ENCODE results near the gene CAMK2G. TPM values are rescaled to one million over a fixed set of nuclear protein-coding genes. Genes with fewer than 3 reads are reported as not detected.

The CAMK2G gene
- total RNA-seq, 1 experiment from 2014 or later: 48.3 TPM

GRCh38 chr10:73814276-73814895 is 60.0 kb downstream of the CAMK2G start:
- DNase-seq (ENCODE audit: low spot score): no peak

DNA sequence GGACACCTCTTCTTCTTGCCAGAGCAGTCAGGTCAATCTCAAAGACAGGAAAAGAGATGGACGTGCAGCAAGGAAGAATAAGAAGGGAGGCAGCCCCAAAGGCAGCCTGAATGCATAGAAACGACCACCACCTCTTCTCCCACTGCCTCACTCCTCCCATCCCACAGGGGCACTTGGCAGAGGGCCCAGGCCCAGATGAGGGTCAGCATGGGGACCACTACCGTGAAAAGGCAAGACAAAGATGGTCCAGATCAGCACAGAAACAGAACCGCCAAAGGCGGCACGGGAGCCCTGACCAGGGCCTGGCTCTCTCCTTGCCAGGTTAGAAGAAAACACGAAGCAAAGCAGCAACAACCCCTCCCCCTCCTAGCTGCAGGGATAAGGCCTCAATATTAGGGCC is 61.0 kb downstream of the CAMK2G start:
- no peak for DNase-seq (ENCODE audit: low spot score)

DNA sequence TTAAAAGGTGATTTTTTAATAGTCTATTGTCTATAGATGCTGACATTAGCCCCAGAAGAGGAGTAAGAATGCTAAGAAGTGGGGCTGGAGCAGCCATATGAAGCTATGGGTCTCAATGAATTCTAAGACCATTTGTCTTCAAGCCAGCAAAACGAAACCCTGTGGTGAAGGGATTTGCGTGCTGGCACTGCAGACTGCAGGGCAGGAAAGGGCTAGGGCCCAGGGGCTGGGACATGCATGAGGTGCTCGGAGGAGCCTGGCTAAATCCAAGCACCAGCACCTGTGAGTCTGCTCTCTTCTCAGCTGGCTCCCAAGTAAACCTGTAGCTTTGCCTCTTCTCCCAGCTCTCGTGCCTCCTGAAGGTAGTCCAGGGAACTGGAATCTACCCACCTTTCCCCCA is 61.7 kb downstream of the CAMK2G start:
- no peak for DNase-seq (ENCODE audit: low spot score)

- DNase-seq (ENCODE audit: low spot score): peak; percentile 29
Measured at GRCh38 chr10:73810735-73811465, 63.5 kb downstream of the CAMK2G start.

DNA sequence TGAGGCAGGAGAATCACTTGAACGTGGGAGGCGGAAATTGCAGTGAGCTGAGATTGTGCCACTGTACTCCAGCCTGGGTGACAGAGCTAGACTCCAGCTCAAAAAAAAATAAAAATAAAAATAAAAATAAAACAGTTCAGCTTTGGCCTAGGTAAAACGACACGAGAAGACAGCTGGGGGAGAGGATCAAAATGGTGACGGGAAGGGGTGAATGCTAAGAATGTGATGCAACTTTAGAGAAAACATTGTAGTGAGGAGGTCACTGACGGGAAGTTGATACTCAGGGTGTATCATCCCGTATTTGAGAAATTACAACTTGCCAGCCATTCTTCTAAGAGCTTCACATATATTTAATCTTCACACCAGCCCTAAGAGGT is 64.0 kb downstream of the CAMK2G start:
- no peak for DNase-seq (ENCODE audit: low spot score)

DNA sequence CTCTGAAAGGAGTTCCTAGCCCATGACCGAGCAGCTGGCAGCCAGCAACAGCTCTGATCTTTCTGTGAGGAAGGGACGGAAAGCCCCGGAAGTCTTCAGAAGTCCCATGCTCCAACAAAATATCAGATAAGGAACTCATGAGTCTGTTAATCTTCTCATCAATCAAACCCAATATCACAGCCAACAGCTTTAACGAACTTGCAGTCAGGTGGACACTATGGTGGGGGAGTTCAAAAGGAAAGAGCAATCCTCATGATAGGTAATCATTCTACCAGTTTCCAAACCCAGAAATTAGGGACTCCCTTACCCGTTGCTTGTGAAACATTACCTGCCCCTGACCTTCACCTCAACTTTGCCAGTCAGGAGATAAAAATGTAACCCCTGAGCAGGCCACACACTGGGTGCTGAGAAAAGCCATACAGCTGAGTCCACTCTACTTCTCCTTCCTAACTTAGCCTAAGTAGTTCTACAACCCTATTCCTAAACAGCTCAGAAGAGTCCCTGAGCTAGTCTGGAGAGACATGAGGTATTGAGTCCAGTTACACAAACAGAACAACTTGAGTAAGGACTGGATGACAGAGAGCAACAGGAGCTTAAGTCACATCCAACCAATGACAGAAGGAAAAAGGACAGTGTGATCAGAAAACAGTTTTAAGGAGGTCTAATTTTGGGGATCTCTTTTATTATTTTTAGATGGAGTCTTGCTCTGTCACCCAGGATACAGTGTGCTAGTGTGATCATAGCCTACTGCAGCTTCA is 65.1 kb downstream of the CAMK2G start:
- DNase-seq (ENCODE audit: low spot score): no peak

DNA sequence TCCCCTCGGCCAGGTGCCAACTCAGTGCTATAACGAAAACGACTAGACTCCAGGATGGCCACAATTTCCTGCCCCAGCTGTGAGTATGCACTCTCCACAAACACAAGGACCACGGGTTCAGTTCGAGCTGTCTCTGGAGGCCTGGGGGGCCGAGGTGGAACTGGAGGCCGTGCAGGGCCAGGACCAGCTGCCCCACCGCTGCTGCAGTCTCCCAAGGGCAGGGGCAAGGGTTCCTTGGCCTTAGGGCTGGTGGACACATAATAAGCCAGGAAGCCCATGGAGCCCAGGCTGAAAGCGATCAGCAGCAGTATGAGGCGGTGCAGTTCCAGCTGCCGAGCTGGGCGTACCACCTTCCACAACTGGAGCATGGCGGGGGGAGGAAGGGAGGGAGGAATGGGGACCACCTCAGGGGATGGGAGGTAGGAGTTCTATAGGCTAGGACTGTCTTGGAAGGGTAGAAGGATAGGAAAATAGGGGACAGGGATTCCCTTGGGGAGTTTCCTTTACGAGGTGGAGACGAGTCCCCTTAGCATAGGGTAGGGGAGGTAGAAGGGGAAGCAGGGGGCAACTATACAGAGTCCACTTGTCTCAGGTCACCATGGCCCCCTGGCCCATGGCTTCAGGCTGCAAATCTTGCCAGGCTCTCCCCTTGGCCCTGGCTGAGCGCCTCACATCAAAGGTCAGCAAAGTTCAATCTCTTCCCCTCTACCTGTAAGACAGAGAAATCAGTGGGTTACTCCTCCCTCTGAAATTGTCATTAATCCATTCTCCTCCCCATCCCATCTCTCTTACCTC is 66.1 kb downstream of the CAMK2G start:
- DNase-seq (ENCODE audit: low spot score): no peak

- DNase-seq (ENCODE audit: low spot score): no peak
Measured at GRCh38 chr10:73807471-73807870, 66.9 kb downstream of the CAMK2G start.

DNA sequence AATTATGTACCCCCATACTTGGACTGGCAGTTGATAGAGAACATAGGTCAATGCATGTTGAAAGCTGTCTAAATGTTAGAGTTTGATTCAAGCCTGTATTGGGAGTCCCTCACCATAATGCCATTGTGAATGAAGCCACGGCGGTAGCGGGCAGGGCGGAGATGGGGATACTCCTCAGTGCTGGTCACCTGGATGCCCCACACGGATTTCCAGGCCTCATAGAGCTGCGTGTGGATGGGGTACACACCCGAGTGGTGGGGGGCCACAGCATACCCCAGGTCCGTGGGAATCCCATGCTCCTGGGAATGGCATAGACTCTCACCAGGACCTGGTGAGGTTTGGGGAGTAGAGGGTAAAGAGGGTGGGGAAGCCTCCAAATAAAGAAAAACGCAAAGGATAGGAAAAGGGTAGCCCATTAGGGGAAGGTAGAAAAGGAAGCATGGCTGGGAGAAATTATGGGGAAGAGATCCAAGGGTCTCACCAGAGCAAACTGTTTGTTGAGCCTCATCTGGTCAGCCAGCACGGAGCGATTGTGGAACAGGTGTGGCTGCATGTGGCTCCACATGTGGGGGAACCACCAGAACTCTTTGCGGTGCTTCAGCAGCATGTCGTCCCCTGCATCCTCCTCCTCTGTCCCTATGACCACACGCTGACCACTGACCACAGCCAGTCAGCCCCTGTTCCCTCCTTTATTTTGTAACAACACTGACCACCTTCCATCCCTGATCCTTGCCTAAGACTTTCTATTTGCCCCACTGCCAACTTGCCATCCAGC is 68.0 kb downstream of the CAMK2G start:
- no peak for DNase-seq (ENCODE audit: low spot score)

GRCh38 chr10:73803680-73804286 is 70.6 kb downstream of the CAMK2G start:
- DNase-seq (ENCODE audit: low spot score): no peak

DNA sequence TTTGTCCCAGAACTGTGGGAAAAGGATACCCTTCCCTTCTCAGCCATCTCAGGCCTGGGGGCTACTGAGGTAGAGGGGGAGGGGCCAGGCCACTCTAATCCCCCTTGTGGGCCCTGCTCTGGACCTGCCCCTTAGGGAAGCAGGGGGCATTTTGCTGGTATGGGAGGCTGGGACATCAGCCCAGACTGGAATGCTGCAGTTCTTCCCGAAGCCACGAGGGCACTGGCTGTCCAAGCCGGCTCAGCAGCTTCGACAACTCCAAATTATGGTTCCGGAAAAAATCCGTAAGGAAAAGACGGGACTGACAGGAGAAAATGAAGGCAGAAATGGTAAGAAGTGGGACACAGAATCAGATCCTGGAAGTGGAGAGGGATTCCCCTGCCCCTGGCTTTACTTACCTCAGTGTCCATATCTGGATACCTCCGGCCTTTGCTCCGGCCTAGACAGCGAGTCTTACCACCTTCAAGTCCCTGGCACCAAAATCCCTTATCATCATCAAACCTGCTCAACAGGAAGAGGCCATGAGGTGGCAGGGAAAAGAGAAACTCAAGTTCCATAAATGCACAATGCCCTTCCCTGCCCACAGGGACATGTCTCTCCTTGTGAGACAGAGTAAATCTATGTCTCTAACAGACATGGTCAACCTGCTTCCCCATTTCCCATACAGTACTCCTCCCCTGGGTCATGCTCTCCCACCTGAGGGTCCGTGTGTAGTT is 71.9 kb downstream of the CAMK2G start:
- no peak for DNase-seq (ENCODE audit: low spot score)

GRCh38 chr10:73801253-73801590 is 73.1 kb downstream of the CAMK2G start:
- DNase-seq (ENCODE audit: low spot score): no peak

DNA sequence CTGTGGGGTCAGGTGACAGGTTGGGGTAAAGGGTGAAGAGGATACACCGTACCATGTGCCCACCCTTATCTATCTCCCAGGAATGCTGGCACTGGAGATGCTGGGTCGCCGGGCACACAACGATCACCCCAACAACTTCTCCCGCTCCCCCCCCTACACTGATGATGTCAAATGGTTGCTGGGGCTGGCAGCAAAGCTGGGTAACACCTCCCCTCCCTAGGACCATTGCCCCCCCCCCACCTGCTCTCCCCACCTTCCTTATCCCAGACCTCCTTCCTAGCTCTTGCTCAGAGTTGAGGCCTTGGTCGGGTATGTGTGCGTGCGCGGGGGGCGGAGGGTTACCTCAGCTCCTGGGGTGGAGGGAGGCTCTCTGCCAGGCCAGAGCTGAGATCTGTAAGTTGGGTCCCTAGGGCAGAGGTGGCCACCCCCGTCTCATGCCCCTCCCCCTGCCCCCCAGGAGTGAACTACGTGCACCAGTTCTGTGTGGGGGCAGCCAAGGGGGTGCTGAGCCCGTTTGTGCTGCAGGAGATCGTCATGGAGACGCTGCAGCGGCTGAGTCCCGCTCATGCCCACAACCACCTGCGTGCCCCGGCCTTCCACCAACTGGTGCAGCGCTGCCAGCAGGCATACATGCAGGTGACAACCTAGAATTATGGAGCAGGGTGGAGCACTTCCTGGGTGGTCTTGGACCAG is 73.6 kb downstream of the CAMK2G start:
- no peak for DNase-seq (ENCODE audit: low spot score)

DNA sequence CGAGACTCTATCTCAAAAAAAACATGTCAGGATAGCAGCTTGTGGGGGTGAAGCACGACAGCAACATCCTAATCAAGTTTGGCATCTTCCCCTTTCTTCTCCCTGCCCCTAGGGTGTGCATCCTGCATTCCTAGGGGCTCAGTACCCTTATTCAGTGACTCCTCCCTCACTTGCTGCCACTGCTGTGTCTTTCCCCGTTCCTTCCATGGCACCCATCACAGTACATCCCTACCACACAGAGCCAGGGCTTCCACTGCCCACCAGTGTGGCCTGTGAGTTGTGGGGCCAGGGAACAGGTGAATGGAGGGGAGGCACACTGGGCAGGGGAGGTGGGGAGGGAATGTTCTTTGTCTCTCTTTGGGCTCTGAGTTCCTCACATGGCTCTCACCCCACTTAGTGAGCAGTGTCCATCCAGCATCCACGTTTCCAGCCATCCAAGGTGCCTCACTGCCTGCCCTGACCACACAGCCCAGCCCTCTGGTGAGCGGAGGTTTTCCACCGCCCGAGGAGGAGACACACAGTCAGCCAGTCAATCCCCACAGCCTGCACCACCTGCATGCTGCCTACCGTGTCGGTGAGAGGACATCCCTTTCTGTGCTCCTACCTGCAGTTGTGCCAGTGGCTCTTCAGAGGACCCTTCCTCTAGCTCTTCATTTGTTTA is 74.3 kb downstream of the CAMK2G start:
- no peak for DNase-seq (ENCODE audit: low spot score)

GRCh38 chr10:73798927-73799560 is 75.3 kb downstream of the CAMK2G start:
- no peak for DNase-seq (ENCODE audit: low spot score)

DNA sequence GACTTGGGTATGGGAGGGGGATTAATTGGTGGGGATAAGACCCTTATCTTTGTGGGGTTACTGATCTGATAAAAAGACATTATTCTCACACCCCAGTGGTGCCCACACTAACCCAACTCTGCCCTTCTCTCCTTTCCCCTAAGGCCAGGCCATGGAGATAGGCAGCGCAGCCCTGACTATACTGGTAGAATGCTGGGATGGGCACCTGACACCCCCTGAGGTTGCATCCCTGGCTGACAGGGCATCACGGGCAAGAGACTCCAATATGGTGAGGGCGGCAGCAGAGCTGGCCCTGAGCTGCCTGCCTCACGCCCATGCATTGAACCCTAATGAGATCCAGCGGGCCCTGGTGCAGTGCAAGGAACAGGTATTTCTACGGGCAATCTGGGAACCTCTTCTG is 76.3 kb downstream of the CAMK2G start:
- no peak for DNase-seq (ENCODE audit: low spot score)

DNA sequence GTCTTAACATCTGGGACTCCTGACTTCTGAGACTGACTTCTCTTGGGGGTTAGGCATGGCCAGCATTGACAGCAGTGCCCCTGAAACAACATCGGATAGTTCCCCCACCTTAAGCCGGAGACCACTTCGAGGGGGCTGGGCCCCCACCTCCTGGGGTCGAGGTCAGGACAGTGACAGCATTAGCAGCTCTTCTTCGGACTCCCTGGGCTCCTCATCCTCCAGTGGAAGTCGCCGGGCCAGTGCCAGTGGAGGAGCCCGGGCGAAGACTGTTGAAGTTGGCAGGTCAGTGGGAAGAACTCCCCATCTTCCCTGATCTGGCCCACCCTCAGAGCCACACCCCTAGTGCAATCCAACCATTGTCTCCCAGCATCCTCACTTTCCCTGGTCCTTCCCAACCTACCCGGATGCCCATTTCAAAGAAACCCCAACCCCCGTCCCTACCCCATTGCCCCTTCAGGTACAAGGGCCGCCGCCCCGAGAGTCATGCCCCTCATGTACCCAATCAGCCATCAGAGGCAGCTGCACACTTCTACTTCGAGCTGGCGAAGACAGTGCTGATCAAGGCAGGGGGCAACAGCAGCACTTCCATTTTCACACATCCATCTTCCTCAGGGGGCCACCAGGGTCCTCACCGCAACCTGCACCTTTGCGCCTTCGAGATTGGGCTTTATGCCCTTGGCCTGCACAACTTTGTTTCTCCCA is 76.9 kb downstream of the CAMK2G start:
- DNase-seq (ENCODE audit: low spot score): no peak

- DNase-seq (ENCODE audit: low spot score): no peak
Measured at GRCh38 chr10:73796766-73797165, 77.6 kb downstream of the CAMK2G start.
